HG02759 (cell line): ENCODE results near the gene MSN.
"Not testable (repeated sequence)": the region's sequence is repeated elsewhere in the genome, so short reads cannot be mapped to it uniquely, and the experiment has no call there.

ENCODE experiments used
- ATAC-seq: cut with Tn5 transposase; IDR thresholded peaks from one replicate; pipeline ENCODE4 v1.9.1; 2021; ENCODE audit warnings: mild to moderate bottlenecking, moderate library complexity; ENCODE audit not compliant: unreplicated experiment

Gene MSN

GRCh38 chrX:65712005-65712806 is 44.8 kb downstream of the MSN start:
- no peak for ATAC-seq

DNA sequence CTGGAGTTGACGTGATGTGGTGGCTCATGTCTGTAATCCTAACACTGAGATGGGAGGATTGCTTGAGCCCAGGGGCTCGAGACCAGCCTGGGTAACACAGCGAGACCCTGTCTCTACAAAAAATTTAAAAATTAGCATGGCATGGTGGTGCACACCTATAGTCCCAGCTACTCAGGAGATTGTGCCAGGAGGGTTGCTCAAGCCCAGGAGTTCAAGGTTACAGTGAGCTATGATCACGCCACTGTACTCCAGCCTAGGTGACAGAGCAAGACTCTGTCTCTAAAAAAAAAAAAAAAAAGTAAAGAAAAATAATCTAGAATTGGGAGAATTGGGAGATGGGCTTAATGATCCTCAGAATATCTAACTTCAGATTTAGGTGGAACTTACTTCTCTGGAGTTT is 51.1 kb downstream of the MSN start:
- ATAC-seq = no peak

DNA sequence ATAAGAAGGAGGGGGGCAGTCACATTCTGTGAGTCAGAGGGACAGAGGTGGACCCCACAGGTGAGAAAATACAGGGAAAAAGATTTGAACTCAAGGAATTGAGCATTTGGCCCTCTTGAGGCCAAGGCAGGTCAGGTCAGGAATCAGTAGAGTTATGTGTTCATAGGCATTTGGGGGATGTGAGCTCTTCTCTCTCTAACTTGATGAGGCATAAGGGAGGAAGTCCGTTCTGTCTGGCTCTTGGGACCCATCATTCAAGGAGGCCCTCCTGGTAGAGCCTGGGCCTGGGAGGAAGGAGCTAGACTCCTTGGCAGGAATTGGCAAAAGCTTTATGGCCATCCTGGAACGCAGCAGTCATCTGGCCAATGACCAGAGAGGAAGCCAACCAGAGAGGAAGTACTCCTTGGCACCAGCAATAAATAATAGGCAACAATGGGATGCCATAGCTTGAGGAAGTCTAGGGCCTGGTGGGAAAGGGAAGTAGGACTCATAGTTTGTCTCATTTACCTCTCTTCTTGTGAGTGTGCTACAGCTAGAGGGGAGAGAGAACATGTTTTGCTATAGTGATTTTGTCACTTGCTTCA is 53.0 kb downstream of the MSN start:
- ATAC-seq = no peak

- peak; percentile 77 for ATAC-seq
These were observed 56.3 kb downstream of the MSN start for GRCh38 chrX:65723706-65724105.

- no peak for ATAC-seq
These were observed 59.3 kb downstream of the MSN start for GRCh38 chrX:65726715-65727114.

DNA sequence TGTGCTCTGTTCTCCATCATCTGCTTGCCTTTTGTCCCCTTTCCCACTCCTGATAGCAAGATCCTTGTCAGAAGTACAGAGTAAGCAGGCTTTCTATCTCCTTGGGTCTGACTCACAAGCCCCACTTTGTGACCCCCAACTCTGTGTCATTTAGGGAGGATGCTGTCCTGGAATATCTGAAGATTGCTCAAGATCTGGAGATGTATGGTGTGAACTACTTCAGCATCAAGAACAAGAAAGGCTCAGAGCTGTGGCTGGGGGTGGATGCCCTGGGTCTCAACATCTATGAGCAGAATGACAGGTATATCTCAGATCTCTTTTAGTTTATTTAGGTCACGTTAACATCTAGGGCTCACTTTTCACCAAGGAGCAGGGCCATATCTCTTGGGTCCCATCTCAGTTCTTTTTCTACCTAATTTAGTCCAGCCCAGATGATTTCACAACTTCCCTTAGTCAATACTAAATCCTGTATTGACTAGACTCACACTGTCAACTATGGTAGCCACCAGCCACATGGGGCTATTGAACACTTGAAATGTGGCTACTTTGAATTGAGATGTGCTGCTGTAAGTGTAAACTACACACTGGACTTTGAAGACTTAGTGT is 64.3 kb downstream of the MSN start:
- no peak for ATAC-seq

GRCh38 chrX:65740909-65741308 is 73.5 kb downstream of the MSN start:
- ATAC-seq = peak; percentile 35

- no peak for ATAC-seq
These were observed 74.4 kb downstream of the MSN start for GRCh38 chrX:65741823-65742222.

GRCh38 chrX:65744965-65745364 is 77.5 kb downstream of the MSN start:
- ATAC-seq = peak; percentile 46

DNA sequence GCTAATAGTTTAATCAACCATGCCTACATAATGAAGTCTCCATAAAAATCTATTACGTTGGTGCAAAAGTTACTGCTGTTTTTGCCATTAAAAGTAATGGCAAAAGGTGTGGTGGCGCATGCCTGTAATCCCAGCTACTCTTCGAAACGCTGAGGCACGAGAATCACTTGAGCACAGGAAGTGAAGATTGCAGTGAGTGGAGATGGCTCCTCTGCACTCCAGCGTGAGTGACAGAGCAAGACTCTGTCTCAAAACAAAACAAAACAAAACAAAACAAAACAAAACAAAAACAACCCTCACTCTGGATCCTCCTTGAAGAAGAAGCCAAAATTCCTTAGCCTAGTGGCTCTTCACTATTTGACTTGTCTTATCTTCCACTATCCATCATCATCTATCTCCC is 78.0 kb downstream of the MSN start:
- peak; percentile 41 for ATAC-seq

GRCh38 chrX:65745992-65746391 is 78.5 kb downstream of the MSN start:
- no peak for ATAC-seq

- ATAC-seq = peak; percentile 93
These were observed 83.4 kb downstream of the MSN start for GRCh38 chrX:65750674-65751469.

DNA sequence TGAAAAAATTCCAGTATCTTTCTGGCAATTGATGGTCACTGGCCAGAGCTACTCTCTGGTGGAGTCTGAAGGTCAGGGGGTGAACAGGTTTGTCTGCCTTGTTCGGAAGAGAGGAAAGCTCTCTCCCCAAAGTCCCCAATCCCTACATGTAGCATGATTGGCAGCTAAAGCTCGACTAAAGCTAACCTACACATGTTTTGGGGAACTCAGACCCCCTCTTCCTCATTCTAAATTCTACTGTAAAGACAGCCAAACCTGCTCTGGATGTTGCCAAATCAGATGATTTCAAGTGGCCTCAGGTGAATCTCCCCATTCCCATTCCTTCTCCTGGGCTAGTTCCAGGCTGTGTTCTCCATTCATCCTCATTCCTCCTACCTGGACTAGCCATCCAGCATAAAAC is 84.1 kb downstream of the MSN start:
- ATAC-seq = no peak

DNA sequence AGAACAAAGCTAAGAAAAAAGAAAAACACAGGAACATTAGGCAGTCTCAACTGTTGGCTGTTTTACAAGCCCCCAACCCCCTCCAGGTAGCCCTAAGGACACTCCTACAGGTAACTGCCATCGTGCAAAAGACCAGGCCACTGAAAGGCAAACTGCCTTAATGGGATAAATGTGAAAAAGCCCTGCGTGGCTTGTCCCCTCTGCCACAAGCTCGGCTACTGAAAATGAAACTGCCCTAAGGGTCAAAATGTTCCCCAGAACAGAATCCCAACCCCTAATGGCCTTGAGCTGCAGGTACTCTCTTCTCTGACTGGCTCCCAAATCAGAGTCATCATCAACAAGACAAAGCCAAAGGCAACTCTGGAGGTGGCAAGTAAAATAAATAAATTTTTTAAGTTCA is 84.8 kb downstream of the MSN start:
- ATAC-seq = no peak

- no peak for ATAC-seq
These were observed 88.3 kb downstream of the MSN start for GRCh38 chrX:65755786-65756185.

DNA sequence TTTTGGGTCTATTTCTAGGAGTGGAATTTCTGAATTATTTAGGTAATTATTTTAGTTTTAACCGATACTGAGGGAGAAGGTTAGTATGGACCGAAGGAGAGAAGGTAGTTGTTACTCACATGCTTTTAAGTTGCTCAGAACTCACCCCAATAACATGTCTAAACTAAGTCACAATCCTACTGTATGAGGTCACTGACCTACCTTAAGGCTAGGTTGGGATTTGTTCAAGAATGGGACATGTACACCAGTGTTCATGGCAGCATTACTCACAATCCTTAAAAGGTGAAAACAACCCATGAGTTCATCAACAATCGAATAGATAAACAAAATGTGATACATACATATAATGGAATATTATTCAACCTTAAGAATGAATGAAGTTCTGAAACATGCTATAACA is 90.5 kb downstream of the MSN start:
- ATAC-seq = no peak

DNA sequence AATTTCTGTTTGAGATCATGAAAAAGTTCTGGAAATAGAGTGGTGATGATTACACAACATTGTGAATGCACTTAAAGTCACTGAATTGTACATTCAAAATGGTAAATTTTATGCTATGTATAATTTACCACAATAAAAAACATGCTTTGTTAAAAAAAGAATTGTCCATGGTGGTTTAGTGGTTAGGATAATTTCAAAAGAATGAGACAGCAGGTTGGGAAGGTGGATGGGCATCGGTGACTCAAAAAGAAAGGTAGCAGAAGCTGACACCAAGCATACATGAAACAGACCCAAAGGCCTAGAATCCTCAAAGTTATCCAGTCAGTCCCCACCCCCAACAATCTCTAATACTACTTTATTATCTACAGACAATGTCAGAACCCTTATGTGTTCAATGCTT is 91.1 kb downstream of the MSN start:
- ATAC-seq = no peak

DNA sequence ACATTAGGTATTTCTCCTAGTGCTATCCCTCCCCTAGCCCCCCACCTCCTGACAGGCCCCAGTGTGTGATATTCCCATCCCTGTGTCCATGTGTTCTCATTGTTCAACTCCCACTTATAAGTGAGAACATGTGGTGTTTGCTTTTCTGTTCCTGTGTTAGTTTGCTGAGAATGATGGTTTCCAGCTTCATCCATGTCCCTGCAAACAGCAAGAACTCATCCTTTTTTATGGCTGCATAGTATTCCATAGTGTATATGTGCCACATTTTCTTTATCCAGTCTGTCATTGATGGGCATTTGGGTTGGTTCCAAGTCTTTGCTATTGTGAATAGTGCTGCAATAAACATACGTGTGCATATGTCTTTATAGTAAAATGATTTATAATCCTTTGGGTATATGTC is 92.1 kb downstream of the MSN start:
- ATAC-seq = not testable (repeated sequence)

GRCh38 chrX:65769564-65770292 is 102.3 kb downstream of the MSN start:
- ATAC-seq = no peak

- no peak for ATAC-seq
These were observed 105.4 kb downstream of the MSN start for GRCh38 chrX:65772842-65773241.

DNA sequence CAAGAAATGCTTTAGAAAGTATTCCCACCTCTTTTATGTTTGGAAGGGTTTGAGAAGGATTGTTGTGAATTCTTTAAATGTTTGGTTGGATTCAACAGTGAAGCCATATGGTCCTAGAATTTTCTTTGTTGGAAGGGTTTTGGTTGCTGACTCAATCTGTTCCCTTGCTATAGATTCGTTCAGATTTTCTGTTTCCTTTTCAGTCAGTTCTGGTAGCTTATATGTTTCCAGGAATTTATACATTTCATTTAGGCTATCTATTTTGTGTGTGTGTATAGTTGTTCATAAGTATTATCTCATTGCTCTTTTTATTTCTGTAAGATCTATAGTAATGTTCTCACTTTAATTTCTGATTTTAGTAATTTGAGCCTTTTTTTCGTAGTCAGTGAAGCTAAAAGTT is 114.4 kb downstream of the MSN start:
- no peak for ATAC-seq
